ENCODE results near the gene REEP6.

The REEP6 gene

GRCh38 chr19:1447944-1448343 lies 43.0 kb upstream of the REEP6 start:
- TF ChIP-seq, protein P1, sequence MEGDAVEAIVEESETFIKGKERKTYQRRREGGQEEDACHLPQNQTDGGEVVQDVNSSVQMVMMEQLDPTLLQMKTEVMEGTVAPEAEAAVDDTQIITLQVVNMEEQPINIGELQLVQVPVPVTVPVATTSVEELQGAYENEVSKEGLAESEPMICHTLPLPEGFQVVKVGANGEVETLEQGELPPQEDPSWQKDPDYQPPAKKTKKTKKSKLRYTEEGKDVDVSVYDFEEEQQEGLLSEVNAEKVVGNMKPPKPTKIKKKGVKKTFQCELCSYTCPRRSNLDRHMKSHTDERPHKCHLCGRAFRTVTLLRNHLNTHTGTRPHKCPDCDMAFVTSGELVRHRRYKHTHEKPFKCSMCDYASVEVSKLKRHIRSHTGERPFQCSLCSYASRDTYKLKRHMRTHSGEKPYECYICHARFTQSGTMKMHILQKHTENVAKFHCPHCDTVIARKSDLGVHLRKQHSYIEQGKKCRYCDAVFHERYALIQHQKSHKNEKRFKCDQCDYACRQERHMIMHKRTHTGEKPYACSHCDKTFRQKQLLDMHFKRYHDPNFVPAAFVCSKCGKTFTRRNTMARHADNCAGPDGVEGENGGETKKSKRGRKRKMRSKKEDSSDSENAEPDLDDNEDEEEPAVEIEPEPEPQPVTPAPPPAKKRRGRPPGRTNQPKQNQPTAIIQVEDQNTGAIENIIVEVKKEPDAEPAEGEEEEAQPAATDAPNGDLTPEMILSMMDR (IDR thresholded peaks at IDR 0.05; ENCODE audit: low read depth, low read length) = no peak
- DNase-seq (ENCODE audit: extremely low read depth, low read depth) = no peak

DNA sequence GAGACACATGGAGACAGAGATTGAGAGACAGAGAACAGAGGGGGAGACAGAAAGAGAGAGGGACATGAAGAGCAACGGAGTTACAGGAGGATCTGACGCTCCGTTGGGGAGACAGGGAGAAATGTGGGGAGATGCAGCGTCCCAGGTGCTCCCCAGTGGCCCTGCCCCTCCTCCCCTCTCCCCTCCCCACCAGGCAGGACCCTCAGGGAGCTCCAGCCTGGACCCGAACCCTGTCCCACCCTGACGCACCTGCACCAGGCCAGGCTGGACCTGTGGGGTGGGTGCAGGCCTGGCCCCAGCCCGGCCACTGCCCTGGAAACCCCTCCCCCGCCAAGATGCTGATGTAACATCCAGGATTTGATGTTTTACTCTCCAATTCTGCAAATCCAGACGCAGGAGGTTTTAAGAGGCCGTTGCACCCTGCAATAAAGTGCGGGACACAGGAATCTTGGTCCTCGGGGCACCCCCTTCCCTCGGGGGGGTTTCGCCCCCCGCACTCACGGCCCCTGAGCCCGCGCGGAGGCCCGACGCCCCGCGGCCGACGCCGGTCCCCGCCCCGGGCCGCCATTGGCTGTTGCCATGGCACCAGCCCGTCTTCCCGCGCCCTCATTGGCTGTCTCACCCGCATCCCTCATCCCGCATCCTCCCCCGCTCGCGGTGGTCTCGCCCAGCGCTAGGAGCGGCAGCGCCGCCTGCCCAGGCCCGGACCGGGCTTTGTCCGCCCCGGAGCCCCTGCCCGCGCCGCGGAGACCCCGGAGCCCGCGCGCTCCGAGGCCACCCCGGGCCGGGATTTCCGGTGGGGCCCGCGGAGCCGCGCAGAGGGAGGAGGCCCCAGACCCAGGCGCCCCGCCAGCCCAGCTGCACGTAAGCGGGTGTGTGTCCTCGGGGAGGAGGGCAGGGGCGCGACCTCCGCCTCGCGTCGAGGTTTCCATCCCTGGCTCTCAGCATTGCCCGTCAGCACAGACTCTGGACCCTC lies 41.2 kb upstream of the REEP6 start, which contains the start of gene APC2:
Gene APC2 (plus strand): TSS at position 655 of the 976 bp plus-strand sequence. CDS start 2,881 bp downstream, outside the sequence.
- no peak for DNase-seq (ENCODE audit: extremely low read depth, low read depth)
- TF ChIP-seq, protein P1 (IDR thresholded peaks at IDR 0.05; ENCODE audit: low read depth, low read length) = no peak

DNA sequence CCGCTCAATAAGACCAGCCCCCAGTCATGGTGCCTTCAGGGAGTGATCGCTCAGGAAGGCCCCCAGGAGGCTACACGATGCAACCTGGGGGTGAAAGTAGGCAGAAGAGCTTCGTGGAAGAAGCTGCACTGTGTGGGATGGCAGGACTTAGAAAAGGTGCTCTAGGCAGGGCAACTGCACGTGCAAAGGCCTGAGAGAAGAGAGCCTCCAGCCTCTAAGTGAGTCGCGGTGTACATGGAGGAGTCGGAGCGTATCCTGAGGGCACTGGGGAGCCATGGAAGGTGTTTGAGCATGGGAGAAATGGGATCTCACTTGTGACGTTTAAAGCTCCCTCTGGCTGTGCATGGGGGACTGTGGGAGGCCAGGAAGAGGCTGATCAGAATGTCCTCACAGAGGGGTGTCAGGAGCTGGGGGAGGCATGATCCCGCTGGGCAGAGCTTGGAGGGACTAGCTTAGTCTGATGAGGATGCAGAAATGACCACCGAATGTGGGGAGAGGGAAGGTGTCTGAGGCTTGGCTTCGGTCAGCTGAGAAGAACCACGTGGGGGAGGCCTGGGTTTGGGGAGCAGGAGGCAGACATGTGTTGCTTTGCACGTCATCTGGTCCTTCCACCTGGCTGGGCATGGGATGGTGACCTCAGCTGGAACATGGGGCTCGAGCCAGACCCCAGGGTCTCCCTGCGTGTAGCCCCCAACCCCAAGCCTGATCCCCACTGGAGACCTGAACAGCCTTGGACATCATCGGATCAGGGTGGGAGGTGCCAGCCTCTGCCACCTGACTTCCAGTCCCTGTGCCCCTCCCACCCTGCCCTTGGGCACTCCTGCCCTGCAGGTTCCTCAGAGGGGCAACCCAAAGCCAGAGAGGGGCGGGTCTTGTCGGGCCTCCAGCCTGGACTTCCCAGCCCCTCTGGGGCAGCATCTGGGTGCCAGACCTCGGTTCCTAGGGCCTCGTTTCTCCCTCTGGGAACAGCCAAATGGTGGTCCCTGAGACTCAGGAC lies 39.9 kb upstream of the REEP6 start:
- no peak for DNase-seq (ENCODE audit: extremely low read depth, low read depth)
- TF ChIP-seq, protein P1 (IDR thresholded peaks at IDR 0.05; ENCODE audit: low read depth, low read length) = no peak

GRCh38 chr19:1451916-1452801 lies 38.8 kb upstream of the REEP6 start:
- TF ChIP-seq, protein P1 (IDR thresholded peaks at IDR 0.05; ENCODE audit: low read depth, low read length) = no peak

GRCh38 chr19:1452802-1453524 lies 38.0 kb upstream of the REEP6 start:
- DNase-seq (ENCODE audit: extremely low read depth, low read depth) = no peak
- TF ChIP-seq, protein P1 (IDR thresholded peaks at IDR 0.05; ENCODE audit: low read depth, low read length) = no peak

More at GRCh38 chr19:1451916-1452801, 38.8 kb upstream of the REEP6 start:
- no peak for DNase-seq (ENCODE audit: extremely low read depth, low read depth)

Measured in AG09319 (cell line).